GM12865 (cell line): ENCODE measurements around the gene TANGO6.

ENCODE experiments used
- DNase-seq: peaks from one replicate; pipeline ENCODE4 v3.0.0; 2010; ENCODE audit warnings: low read depth
- H3K4me3 ChIP-seq: 2 replicates; pipeline ENCODE4 v1.5.1; 2011; ENCODE audit warnings: mild to moderate bottlenecking, low read depth, low read length, control low read depth
- TF ChIP-seq, protein P1 (sequence below): IDR thresholded peaks from 2 replicates; pipeline ENCODE4 v1.5.1; 2011; ENCODE audit warnings: low read length, control low read depth, low read depth, inconsistent platforms; ENCODE audit not compliant: insufficient read depth; ENCODE audit errors: missing control alignments

TANGO6 gene

DNA sequence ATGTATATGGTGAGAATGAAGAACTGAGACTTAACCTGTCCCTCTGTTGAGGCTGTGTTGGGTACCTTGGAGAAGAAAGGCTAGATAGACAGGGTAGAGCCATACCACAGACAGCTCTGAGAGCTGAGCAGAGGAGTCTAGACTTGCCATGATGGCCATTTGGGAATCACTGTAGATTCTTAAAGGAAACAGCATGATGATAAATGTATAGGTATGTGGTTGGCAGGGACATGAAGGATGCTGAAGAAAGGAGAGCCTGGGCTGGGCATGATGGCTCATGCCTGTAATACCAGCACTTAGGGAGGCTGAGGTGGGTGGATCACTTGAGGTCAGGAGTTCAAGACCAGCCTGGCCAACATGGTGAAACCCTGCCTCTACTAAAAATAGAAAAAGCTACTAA, 147.7 kb downstream of the TANGO6 start:
- no peak for DNase-seq
- TF ChIP-seq, protein P1, sequence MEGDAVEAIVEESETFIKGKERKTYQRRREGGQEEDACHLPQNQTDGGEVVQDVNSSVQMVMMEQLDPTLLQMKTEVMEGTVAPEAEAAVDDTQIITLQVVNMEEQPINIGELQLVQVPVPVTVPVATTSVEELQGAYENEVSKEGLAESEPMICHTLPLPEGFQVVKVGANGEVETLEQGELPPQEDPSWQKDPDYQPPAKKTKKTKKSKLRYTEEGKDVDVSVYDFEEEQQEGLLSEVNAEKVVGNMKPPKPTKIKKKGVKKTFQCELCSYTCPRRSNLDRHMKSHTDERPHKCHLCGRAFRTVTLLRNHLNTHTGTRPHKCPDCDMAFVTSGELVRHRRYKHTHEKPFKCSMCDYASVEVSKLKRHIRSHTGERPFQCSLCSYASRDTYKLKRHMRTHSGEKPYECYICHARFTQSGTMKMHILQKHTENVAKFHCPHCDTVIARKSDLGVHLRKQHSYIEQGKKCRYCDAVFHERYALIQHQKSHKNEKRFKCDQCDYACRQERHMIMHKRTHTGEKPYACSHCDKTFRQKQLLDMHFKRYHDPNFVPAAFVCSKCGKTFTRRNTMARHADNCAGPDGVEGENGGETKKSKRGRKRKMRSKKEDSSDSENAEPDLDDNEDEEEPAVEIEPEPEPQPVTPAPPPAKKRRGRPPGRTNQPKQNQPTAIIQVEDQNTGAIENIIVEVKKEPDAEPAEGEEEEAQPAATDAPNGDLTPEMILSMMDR = no peak
- no peak overlapping the region for H3K4me3 ChIP-seq

DNA sequence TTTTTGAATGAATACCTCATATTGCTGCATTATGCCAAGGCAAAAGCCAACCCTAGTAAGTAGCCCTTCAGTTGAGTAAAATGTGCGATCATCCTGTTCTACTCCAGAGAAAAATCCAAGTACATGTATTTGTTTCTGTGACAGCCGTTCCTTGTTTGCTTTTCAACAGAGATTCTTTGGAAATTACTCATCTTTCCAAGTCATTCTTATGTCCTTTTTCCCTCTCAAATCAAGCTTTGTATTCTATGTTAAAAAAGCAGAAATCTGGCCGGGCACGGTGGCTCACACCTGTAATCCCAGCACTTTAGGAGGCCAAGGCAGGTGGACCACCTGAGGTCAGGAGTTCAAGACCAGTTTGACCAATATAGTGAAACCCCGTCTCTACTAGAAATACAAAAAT, 149.2 kb downstream of the TANGO6 start:
- no peak overlapping the region for H3K4me3 ChIP-seq
- DNase-seq = no peak
- TF ChIP-seq, protein P1 = no peak

DNA sequence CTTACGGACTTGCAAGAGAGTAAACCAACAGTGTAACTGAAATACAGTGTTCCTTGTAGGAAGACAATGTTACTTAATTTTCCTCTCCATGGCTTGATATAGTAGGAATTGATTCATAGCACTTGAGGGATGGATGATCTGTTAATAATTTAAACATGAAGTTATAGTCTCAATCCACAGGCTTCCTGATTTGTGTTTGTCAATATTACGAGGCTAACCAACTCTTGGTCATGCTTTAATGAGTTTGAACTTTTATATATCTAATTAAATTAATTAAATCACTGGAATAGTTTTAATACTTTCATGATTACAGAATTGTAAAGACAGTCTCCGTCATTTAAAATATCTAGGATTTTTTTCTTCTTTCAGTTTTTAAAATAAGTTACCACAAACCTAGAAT, 150.1 kb downstream of the TANGO6 start:
- H3K4me3 ChIP-seq = no peak overlapping the region
- DNase-seq = no peak
- TF ChIP-seq, protein P1 = no peak

DNA sequence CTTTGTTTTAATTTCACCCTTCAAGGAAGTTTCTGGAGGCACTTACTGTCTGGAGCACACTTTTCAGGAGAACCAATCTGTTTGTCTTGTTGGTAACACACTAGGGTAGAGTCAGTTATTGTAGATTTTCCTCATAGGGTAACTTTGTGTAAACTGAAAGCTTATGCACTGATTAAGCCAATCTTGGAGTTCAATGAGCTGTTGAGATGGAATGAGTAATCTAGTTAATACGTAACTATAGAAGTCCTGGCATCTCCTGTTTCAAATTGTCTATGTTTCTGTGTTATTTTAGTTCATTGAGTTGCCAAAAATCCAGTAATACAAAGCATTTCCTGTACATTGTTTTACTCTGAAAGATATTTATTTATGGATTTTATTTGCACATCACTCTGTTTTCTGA, 150.6 kb downstream of the TANGO6 start:
- TF ChIP-seq, protein P1 = no peak
- H3K4me3 ChIP-seq = no peak overlapping the region

DNA sequence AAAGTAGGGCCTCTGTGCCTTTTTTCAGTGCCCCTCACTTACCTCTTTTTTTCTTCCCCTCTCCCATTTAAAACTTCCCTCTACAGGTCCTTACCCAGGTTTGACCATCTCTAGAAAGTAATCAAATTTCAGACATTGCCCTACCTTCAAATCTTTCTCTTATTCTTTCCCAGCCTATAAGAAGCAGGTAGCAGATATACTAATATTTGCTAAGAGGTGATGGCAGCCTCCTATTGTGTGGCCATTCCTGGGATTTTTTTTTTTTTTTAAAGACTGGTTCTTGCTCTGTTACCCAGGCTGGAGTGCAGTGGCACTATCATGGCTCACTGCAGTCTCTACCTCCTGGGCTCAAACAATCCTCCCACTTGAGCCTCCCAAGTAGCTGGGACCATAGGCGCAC, 151.0 kb downstream of the TANGO6 start:
- TF ChIP-seq, protein P1 = no peak
- no peak overlapping the region for H3K4me3 ChIP-seq
- DNase-seq = no peak

More for the DNA sequence above, 150.6 kb downstream of the TANGO6 start:
- DNase-seq = no peak

DNA sequence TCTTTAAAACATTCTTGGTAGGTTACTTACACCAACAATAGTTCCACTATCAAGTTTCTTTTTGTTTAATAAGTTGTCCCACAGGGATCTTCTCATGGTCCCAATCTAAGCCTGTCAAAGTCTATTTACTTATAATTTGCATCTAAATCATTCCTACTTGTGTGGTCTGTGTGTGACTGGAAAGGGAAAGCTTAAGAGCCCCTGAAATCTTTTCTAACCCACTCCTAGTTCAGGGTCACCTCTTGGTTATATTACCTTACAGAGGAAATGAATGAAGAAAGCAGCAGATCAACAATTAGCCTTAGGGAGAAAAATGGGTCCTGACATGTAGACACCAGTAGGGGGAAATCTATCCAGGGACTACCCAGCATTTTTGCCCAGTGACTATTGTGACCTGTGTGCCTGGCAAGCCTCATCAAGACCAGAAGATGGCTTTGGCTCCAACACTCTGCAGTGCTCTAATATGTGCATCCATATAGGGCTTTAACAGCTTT, 151.7 kb downstream of the TANGO6 start:
- DNase-seq = peak; percentile 47
- H3K4me3 ChIP-seq = no peak overlapping the region

DNA sequence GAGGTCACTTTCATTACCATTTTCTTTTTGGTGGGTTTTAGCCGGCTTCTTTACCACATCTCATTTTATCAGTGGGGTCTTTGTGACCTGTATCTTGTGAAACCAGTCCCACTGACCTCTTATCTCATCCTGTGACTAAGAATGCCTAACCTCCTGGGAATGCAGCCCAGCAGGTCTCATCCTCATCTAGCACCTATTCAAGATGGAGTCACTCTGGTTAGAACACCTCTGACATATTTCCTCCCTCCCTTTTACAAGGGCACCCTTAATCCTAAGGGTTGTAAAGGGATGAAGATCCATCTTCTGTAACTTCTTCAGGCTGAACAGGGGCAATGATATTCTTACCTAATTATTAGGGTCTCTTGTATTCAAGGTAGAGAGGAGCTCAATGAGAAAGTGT, 154.2 kb downstream of the TANGO6 start:
- TF ChIP-seq, protein P1 = no peak
- H3K4me3 ChIP-seq = no peak overlapping the region
- DNase-seq = no peak

More for the DNA sequence above, 151.7 kb downstream of the TANGO6 start:
- TF ChIP-seq, protein P1 = no peak
